HCT116 (cell line): ENCODE measurements around the gene NUDT22. TPM values are rescaled to one million over a fixed set of nuclear protein-coding genes. Genes with fewer than 3 reads are reported as not detected.

ENCODE experiments used
- ATAC-seq: fragments of 200-7000 bp; cut with Tn5 transposase; 2 replicates; pipeline ENCODE4 v1.9.1; 2020; ENCODE audit warnings: mild to moderate bottlenecking, moderate library complexity
- BruUV-seq: library from RNA; stranded (reverse); fragments of 400-500 nt; replicated peaks from 2 replicates; lab custom pipeline; 2021; lab: Mats Ljungman, UMichigan
- CTCF ChIA-PET: fragments of 300-600 bp; sonication (Branson Sonifier 250); formaldehyde crosslinking; loops from one replicate; lab custom pipeline; 2021; ENCODE audit warnings: antibody characterized with exemption; lab: Charles Lee
- POLR2A ChIA-PET: fragments of 300-600, 350-600 bp; sonication (Branson Sonifier 250); formaldehyde crosslinking; loops from one replicate; lab custom pipeline; 2021; ENCODE audit warnings: antibody characterized with exemption; lab: Charles Lee
- RAD21 ChIA-PET, 2 experiments: fragments of 300-600 bp; sonication (Branson Sonifier 250); formaldehyde crosslinking; loops; one replicate each; lab custom pipeline; 2023; ENCODE audit warnings: low total read pairs in 2 of 2; ENCODE audit not compliant: uncharacterized antibody in 2 of 2, unreplicated experiment in 2 of 2, low non-redundant PET in 1 of 2; lab: Charles Lee
- DNase-seq: peaks from one replicate; pipeline ENCODE4 v3.0.0-alpha.2; 2010; ENCODE audit warnings: low read depth, low spot score
- H2AFZ ChIP-seq: fragments of 200-600 bp; shearing (Covaris generic), sonication (generic); 2 replicates; pipeline ENCODE4 v1.6.1; 2017; ENCODE audit warnings: low read depth, mixed run types, mixed read lengths, antibody characterized with exemption, low read length; ENCODE audit not compliant: poor library complexity, severe bottlenecking
- H3K27ac ChIP-seq: 2 replicates; pipeline ENCODE4 v1.5.1; 2012; ENCODE audit warnings: low read depth, low read length
- H3K27me3 ChIP-seq: fragments of 200-600 bp; sonication (generic); 2 replicates; pipeline ENCODE4 v1.6.1; 2016; ENCODE audit warnings: mixed run types, low read length, mixed read lengths; ENCODE audit not compliant: insufficient read depth
- H3K36me3 ChIP-seq, 2 experiments: fragments of 200-500 bp in 1 of 2; fragments of 200-600 bp in 1 of 2; sonication (Bioruptor generic) in 1 of 2; sonication (generic) in 1 of 2; 2 replicates each; pipeline versions ENCODE4 v1.5.1 to v1.6.1; 2014 to 2016; ENCODE audit warnings: low read length in 2 of 2, inconsistent platforms in 1 of 2, mixed read lengths in 1 of 2, mixed run types in 1 of 2; ENCODE audit not compliant: insufficient read depth in 2 of 2, control insufficient read depth in 1 of 2
- H3K4me1 ChIP-seq, 2 experiments: fragments of 200-600 bp in 1 of 2; sonication (generic) in 1 of 2; 2 replicates each; pipeline versions ENCODE4 v1.5.1 to v1.6.1; 2012 to 2017; ENCODE audit warnings: low read length in 2 of 2, inconsistent platforms in 1 of 2, mild to moderate bottlenecking in 1 of 2, mixed read lengths in 1 of 2, mixed run types in 1 of 2, moderate library complexity in 1 of 2; ENCODE audit not compliant: insufficient read depth in 2 of 2, control insufficient read depth in 1 of 2
- H3K4me2 ChIP-seq: fragments of 200-600 bp; sonication (generic); 2 replicates; pipeline ENCODE4 v1.6.1; 2017; ENCODE audit warnings: mixed run types, low read length, mixed read lengths
- H3K4me3 ChIP-seq, 2 experiments: fragments of 200-600 bp in 1 of 2; sonication (generic) in 1 of 2; replicated peaks in 1 of 2; 2 replicates each; pipeline ENCODE4 v1.5.1; 2011 to 2016; ENCODE audit warnings: low read length in 2 of 2, control low read depth in 1 of 2, low read depth in 1 of 2, mild to moderate bottlenecking in 1 of 2, mixed read lengths in 1 of 2, mixed run types in 1 of 2
- H3K79me2 ChIP-seq: fragments of 200-600 bp; sonication (generic); 2 replicates; pipeline ENCODE4 v1.6.1; 2017; ENCODE audit warnings: mild to moderate bottlenecking, mixed run types, low read length, moderate library complexity, mixed read lengths; ENCODE audit not compliant: insufficient read depth
- H3K9ac ChIP-seq: fragments of 200-600 bp; sonication (generic); 2 replicates; pipeline ENCODE4 v1.6.1; 2016; ENCODE audit warnings: low read length, mixed read lengths
- H3K9me2 ChIP-seq: fragments of 200-600 bp; sonication (generic), shearing (Covaris generic); 2 replicates; pipeline ENCODE4 v1.6.1; 2017; ENCODE audit warnings: mixed run types, mild to moderate bottlenecking, moderate library complexity; ENCODE audit not compliant: insufficient read depth
- H3K9me3 ChIP-seq, 2 experiments: fragments of 200-500 bp in 1 of 2; fragments of 200-600 bp in 1 of 2; sonication (Bioruptor generic) in 1 of 2; sonication (generic) in 1 of 2; 2 replicates each; pipeline ENCODE4 v1.6.1; 2014 to 2017; ENCODE audit warnings: low read length in 2 of 2, mixed read lengths in 2 of 2, inconsistent platforms in 1 of 2, low read depth in 1 of 2, mild to moderate bottlenecking in 1 of 2, mixed run types in 1 of 2, moderate library complexity in 1 of 2; ENCODE audit not compliant: control insufficient read depth in 1 of 2, insufficient read depth in 1 of 2
- H4K20me1 ChIP-seq: fragments of 200-600 bp; sonication (generic), shearing (Covaris generic); 2 replicates; pipeline ENCODE4 v1.6.1; 2017; ENCODE audit warnings: mixed run types, mild to moderate bottlenecking, moderate library complexity; ENCODE audit not compliant: insufficient read depth
- CBX3 ChIP-seq: IDR thresholded peaks from 2 replicates; pipeline ENCODE4 v1.6.1; 2012; ENCODE audit warnings: low read depth
- ELF1 ChIP-seq: IDR thresholded peaks from 2 replicates; pipeline ENCODE4 v1.6.1; 2012; ENCODE audit warnings: low read depth, borderline replicate concordance
- POLR2A ChIP-seq: IDR thresholded peaks from 2 replicates; pipeline ENCODE4 v1.7.0; 2011; ENCODE audit warnings: borderline replicate concordance; ENCODE audit not compliant: insufficient read depth, insufficient read length; ENCODE audit errors: extremely low read depth
- TCF7L2 ChIP-seq: IDR thresholded peaks from 2 replicates; pipeline ENCODE4 v1.7.0; 2011; ENCODE audit warnings: borderline replicate concordance, inconsistent platforms; ENCODE audit not compliant: insufficient read depth, insufficient read length; ENCODE audit errors: extremely low read depth
- YY1 ChIP-seq: IDR thresholded peaks from 2 replicates; pipeline ENCODE4 v1.6.1; 2011; ENCODE audit warnings: low read length, low read depth, moderate library complexity, mild to moderate bottlenecking; ENCODE audit not compliant: insufficient replicate concordance; ENCODE audit errors: extremely low read depth
- intact Hi-C: fragments of 100-400 bp; cut with micrococcal nuclease; formaldehyde crosslinking; loops from 2 replicates; pipeline ENCODE4 v1.10.0; 2022
- total RNA-seq: library from RNA; stranded (reverse); gene quantifications from one replicate; pipeline ENCODE4 v1.2.1, GENCODE V29; 2021; ENCODE audit not compliant: unreplicated experiment
- TF ChIP-seq, protein P1 (sequence below): IDR thresholded peaks from 2 replicates; pipeline ENCODE4 v1.6.1; 2011; ENCODE audit warnings: mild to moderate bottlenecking, low read length, moderate library complexity; ENCODE audit not compliant: insufficient replicate concordance; ENCODE audit errors: extremely low read depth

Gene NUDT22
- total RNA-seq, 1 experiment from 2014 or later = 70.9 TPM

GRCh38 chr11:64246871-64247728 is 21.0 kb downstream of the NUDT22 start, which contains the start of gene PPP1R14B:
PPP1R14B (minus strand) TSS chr11:64246943; CDS start chr11:64246673, 270 bp downstream.
- Histone ChIP-seq H2AFZ (no peak within 1 kb of the TSS), H3K9me3 (no peaks in the 10 kb centered on the region), H3K4me3 (peak within 1 kb of the TSS; percentile 99 to 100), H3K4me1 (peaks cover 36 to 76% of the 10 kb centered on the region in 2 experiments), H3K27ac (peak within 1 kb of the TSS; percentile 94), H3K4me2 (peak within 1 kb of the TSS; percentile 96), H3K9ac (peak within 1 kb of the TSS; percentile 100), H3K27me3 (no peaks in the 10 kb centered on the region), H4K20me1 (no peaks in the 10 kb centered on the region), H3K9me2 (no peaks in the 10 kb centered on the region), H3K36me3 (peaks cover 0 to 12% of the 10 kb centered on the region in 2 experiments; a peak in 1 of 4 replicates), H3K79me2 (peaks cover 50% of the 10 kb centered on the region)
- TF ChIP-seq ELF1 (no peak), YY1 (peak; percentile 98), TCF7L2 (peak; percentile 15), POLR2A (peak; percentile 42), CBX3 (no peak)
- TF ChIP-seq, protein P1, sequence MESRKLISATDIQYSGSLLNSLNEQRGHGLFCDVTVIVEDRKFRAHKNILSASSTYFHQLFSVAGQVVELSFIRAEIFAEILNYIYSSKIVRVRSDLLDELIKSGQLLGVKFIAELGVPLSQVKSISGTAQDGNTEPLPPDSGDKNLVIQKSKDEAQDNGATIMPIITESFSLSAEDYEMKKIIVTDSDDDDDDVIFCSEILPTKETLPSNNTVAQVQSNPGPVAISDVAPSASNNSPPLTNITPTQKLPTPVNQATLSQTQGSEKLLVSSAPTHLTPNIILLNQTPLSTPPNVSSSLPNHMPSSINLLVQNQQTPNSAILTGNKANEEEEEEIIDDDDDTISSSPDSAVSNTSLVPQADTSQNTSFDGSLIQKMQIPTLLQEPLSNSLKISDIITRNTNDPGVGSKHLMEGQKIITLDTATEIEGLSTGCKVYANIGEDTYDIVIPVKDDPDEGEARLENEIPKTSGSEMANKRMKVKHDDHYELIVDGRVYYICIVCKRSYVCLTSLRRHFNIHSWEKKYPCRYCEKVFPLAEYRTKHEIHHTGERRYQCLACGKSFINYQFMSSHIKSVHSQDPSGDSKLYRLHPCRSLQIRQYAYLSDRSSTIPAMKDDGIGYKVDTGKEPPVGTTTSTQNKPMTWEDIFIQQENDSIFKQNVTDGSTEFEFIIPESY = peak; percentile 33
- ChIA-PET POLR2A (interaction anchor here (0.6 to 4.6 kb wide), 5 partner anchors 23 to 442 kb away, joined by 3 to 29 read pairs (median 3); partner anchors contain the start of genes PRDX5 and TRMT112), RAD21 (interaction anchor here in 1 of 2 experiments (1.1 kb wide), 1 partner anchor 42 kb away, joined by 4 read pairs; no protein-coding TSS in a partner anchor), CTCF (interaction anchor here (0.6 to 3.1 kb wide), 3 partner anchors 57 to 109 kb away, joined by 3 to 15 read pairs (median 11); no protein-coding TSS in a partner anchor)
- no TSS peak for BruUV-seq
- no peak for DNase-seq
- intact Hi-C loops = no loop called here
- ATAC-seq = peak; percentile 50
